Measurements from ENCODE around the gene PRPF19.
"Not testable (repeated sequence)": the region's sequence is repeated elsewhere in the genome, so short reads cannot be mapped to it uniquely, and the experiment has no call there.

The PRPF19 gene

DNA sequence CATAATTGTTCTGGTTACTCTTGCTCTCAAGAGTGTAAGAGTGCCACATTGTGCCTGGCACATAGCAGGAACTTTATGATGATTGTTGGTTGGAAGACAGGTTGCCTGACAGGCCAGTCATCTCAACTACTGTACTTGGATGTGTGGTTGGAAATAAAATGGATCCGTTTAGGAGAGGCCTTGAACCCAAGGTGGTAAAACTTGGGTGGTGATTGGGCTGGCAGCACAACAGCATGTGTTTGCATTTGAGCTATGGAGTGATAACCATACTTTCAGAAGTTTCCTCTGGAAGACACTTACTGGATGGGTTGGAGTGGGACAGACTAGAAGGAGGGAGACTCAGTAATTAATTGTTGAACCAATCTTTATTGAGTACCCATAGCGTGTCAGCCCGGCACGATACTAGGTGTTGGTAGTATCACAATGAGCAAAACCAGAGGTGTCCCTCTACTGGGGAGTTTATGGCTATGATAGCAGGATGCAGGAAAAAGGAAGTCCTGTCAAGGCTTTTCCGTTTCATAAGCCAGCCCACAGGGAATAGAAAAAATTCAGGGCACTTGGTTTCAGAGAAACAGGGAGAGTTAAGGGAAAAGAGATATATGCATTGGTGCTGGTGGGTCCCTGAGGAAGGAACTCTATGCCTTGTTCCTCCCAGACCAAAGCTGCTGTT is 4.5 kb upstream of the PRPF19 start:
- TF ChIP-seq, protein P1, sequence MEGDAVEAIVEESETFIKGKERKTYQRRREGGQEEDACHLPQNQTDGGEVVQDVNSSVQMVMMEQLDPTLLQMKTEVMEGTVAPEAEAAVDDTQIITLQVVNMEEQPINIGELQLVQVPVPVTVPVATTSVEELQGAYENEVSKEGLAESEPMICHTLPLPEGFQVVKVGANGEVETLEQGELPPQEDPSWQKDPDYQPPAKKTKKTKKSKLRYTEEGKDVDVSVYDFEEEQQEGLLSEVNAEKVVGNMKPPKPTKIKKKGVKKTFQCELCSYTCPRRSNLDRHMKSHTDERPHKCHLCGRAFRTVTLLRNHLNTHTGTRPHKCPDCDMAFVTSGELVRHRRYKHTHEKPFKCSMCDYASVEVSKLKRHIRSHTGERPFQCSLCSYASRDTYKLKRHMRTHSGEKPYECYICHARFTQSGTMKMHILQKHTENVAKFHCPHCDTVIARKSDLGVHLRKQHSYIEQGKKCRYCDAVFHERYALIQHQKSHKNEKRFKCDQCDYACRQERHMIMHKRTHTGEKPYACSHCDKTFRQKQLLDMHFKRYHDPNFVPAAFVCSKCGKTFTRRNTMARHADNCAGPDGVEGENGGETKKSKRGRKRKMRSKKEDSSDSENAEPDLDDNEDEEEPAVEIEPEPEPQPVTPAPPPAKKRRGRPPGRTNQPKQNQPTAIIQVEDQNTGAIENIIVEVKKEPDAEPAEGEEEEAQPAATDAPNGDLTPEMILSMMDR (conservative IDR thresholded peaks at IDR 0.05), result no peak
- H3K27ac ChIP-seq, result no peak overlapping the region

DNA sequence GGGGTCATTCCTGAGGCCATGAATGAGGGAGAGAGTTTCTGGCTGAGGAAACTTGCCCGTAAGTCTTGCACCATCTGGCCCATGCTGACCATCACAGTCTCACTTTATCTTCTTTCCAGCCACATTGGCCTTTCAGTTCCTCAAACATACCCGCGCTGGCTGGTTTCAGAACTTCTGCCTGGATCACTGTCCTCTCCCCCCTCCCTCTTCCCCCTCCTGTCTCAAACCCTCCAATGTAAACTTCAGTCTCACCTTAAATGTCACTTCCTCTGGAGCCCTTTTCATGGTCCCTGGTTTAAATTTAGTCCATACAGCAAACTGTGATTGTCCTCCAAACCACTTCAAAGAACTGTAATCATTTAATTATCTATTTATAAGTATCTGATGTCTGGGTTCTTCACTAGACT is 3.9 kb upstream of the PRPF19 start:
- TF ChIP-seq, protein P1 (conservative IDR thresholded peaks at IDR 0.05), result no peak
- no peak overlapping the region for H3K27ac ChIP-seq

DNA sequence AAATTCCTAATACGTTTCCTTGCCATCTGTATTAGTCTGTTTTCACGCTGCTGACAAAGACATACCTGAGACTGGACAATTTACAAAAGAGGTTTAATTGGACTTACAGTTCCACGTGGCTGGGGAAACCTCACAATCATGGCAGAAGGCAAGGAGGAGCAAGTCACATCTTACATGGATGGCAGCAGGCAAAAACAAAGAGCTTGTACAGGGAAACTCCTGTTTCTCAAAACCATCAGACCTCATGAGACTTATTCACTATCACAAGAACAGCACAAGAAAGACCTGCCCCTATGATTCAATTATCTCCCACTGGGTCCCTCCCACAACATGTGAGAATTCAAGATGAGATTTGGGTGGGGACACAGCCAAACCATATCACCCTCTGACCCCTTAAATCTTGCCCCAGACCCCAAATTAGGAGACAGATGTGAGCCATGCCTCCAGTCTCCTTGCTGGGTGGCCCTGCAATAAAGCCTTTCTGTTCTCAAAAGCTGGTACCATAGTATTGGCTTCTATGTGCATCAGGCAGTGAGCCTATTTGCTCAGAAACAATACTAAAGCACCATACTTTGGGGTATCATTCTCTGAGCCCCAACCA is 3.4 kb upstream of the PRPF19 start:
- not testable (repeated sequence) for H3K27ac ChIP-seq

DNA sequence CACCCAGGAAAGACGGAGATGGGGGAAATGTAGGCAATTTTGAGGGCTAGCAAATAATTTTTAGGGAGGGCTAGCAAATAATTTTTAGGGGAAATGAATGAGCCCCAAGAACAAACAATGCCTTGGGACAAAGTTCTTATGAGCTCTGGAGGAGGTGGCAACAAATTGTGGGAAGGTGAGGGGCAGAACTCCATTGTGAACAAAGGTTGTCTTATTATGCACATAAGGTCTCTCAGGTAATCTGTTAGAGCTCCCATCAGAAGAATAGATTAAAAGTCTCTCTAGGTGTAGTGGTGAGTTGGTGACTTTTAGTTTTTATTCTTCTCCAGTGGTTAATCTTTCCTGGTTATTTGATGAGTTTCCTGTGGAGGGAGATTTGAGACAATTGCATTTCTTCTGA is 2.4 kb upstream of the PRPF19 start:
- no peak overlapping the region for H3K27ac ChIP-seq
- TF ChIP-seq, protein P1 (conservative IDR thresholded peaks at IDR 0.05), result no peak

- TF ChIP-seq, protein P1 (conservative IDR thresholded peaks at IDR 0.05), result no peak
- peak overlapping the region; percentile 94 for H3K27ac ChIP-seq
These were observed 753 bp downstream of the PRPF19 start for GRCh38 chr11:60905551-60906113.

GRCh38 chr11:60905047-60905446 is 1.3 kb downstream of the PRPF19 start:
- peak overlapping the region; percentile 94 for H3K27ac ChIP-seq
- TF ChIP-seq, protein P1 (conservative IDR thresholded peaks at IDR 0.05), result no peak

DNA sequence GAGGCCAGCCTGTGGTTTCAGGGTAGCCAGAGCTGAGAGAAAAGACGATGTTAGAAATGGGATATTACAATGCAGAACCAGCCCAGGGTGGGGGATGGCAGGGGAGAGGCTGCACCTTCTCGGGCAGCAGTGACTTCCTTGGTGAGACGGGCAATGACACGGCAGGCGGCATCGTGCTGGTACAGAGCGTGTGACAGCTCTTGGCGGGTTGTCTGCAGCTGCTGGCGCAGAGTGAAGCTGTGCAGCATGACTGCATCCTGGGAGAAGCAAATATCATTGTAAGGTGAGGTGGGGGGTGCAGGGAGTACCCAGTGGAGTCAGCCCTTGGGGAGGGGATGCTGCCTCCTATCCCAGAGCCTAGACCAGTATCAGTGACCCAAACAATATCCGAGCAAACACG is 3.8 kb downstream of the PRPF19 start:
- H3K27ac ChIP-seq, result no peak overlapping the region
- TF ChIP-seq, protein P1 (conservative IDR thresholded peaks at IDR 0.05), result no peak

Measured in VCaP (cell line).